IMR-90 (cell line): ENCODE data around the gene CTAGE8.
"Not testable (repeated sequence)": the region's sequence is repeated elsewhere in the genome, so short reads cannot be mapped to it uniquely, and the experiment has no call there.

ENCODE experiments used
- BHLHE40 ChIP-seq: fragments of 150-350 bp; IDR thresholded peaks from 2 replicates; pipeline ENCODE4 v1.6.1; 2016; ENCODE audit warnings: mild to moderate bottlenecking, low read depth, low read length
- CEBPB ChIP-seq: IDR thresholded peaks from 2 replicates; pipeline ENCODE4 v1.6.1; 2012; ENCODE audit warnings: low read depth, low read length, improper control_type of control experiment
- CTCF ChIP-seq: conservative IDR thresholded peaks from 2 replicates; pipeline ENCODE4 v1.5.1; 2012; ENCODE audit warnings: mild to moderate bottlenecking, low read depth, low read length, improper control_type of control experiment
- MAFK ChIP-seq: IDR thresholded peaks from 2 replicates; pipeline ENCODE4 v1.6.1; 2012; ENCODE audit warnings: low read depth, low read length, improper control_type of control experiment
- MAZ ChIP-seq: IDR thresholded peaks from 2 replicates; pipeline ENCODE4 v1.6.1; 2012; ENCODE audit warnings: low read depth, mild to moderate bottlenecking, low read length, improper control_type of control experiment, moderate library complexity, borderline replicate concordance
- MXI1 ChIP-seq: IDR thresholded peaks from 2 replicates; pipeline ENCODE4 v1.6.1; 2012; ENCODE audit warnings: low read depth, mild to moderate bottlenecking, low read length, moderate library complexity, borderline replicate concordance
- NFE2L2 ChIP-seq: fragments of 150-350 bp; IDR thresholded peaks from 2 replicates; pipeline ENCODE4 v1.6.1; 2016; ENCODE audit warnings: low read depth, mild to moderate bottlenecking, low read length
- POLR2A ChIP-seq: IDR thresholded peaks from 2 replicates; pipeline ENCODE4 v1.6.1; 2012; ENCODE audit warnings: mild to moderate bottlenecking, low read depth, low read length
- RCOR1 ChIP-seq: IDR thresholded peaks from 2 replicates; pipeline ENCODE4 v1.6.1; 2012; ENCODE audit warnings: mild to moderate bottlenecking, low read length, improper control_type of control experiment; ENCODE audit not compliant: insufficient replicate concordance
- RFX5 ChIP-seq: IDR thresholded peaks from 2 replicates; pipeline ENCODE4 v1.8.0; 2012; ENCODE audit warnings: low read depth, mild to moderate bottlenecking, low read length, moderate library complexity
- USF2 ChIP-seq: fragments of 150-350 bp; IDR thresholded peaks from 2 replicates; pipeline ENCODE4 v1.6.1; 2017; ENCODE audit warnings: mild to moderate bottlenecking, antibody characterized with exemption, low read length, low read depth

- not testable (repeated sequence) for TF ChIP-seq MAZ, USF2, CTCF, POLR2A, MAFK, RCOR1, MXI1, CEBPB, RFX5, BHLHE40, NFE2L2
Measured at GRCh38 chr7:144218581-144218980, 50.5 kb downstream of the CTAGE8 start.
